PC-3 (cell line): ENCODE results near the gene PLEKHO1. TPM values are rescaled to one million over a fixed set of nuclear protein-coding genes. Genes with fewer than 3 reads are reported as not detected.
"Not testable (repeated sequence)": the region's sequence is repeated elsewhere in the genome, so short reads cannot be mapped to it uniquely, and the experiment has no call there.

Experiments
- ATAC-seq: fragments of 200-7000 bp; cut with Tn5 transposase; 2 replicates; pipeline ENCODE4 v1.9.1; 2020; ENCODE audit warnings: mild to moderate bottlenecking, moderate library complexity
- BruUV-seq: library from RNA; stranded (reverse); fragments of 400-500 nt; replicated peaks from 2 replicates; lab custom pipeline; 2021; lab: Mats Ljungman, UMichigan
- CTCF ChIA-PET: fragments of 300-600 bp; sonication (Branson Sonifier 250); formaldehyde crosslinking; loops from one replicate; lab custom pipeline; 2022; ENCODE audit warnings: antibody characterized with exemption; lab: Charles Lee
- POLR2A ChIA-PET: fragments of 300-600 bp; sonication (Branson Sonifier 250); formaldehyde crosslinking; loops from one replicate; lab custom pipeline; 2022; ENCODE audit warnings: antibody characterized with exemption; ENCODE audit not compliant: unreplicated experiment; lab: Charles Lee
- DNase-seq: peaks from one replicate; pipeline ENCODE4 v3.0.0-alpha.2; 2015
- H2AFZ ChIP-seq: fragments of 300-600 bp; sonication (generic); 2 replicates; pipeline ENCODE4 v1.6.0; 2016; ENCODE audit warnings: antibody characterized with exemption, low read length
- H3F3A ChIP-seq: fragments of 300-600 bp; sonication (generic); one replicate; pipeline ENCODE4 v1.6.0; 2017; ENCODE audit warnings: antibody characterized with exemption, low read length, control low read depth, mild to moderate bottlenecking; ENCODE audit not compliant: unreplicated experiment
- H3K27ac ChIP-seq: fragments of 300-600 bp; sonication (generic); 2 replicates; pipeline ENCODE4 v1.5.1; 2016; ENCODE audit warnings: mild to moderate bottlenecking, low read length
- H3K27me3 ChIP-seq: fragments of 300-600 bp; sonication (generic); 2 replicates; pipeline ENCODE4 v1.6.1; 2016; ENCODE audit warnings: low read length, mixed read lengths
- H3K36me3 ChIP-seq: fragments of 300-600 bp; sonication (generic); 2 replicates; pipeline ENCODE4 v1.6.1; 2016; ENCODE audit warnings: low read depth, mixed run types, low read length, mixed read lengths
- H3K4me1 ChIP-seq: fragments of 300-600 bp; sonication (generic); 2 replicates; pipeline ENCODE4 v1.5.1; 2016; ENCODE audit warnings: low read length; ENCODE audit not compliant: insufficient read depth
- H3K4me2 ChIP-seq: fragments of 300-600 bp; sonication (generic); 2 replicates; pipeline ENCODE4 v1.6.0; 2016; ENCODE audit warnings: low read length
- H3K4me3 ChIP-seq: fragments of 300-600 bp; sonication (generic); 2 replicates; pipeline ENCODE4 v1.5.1; 2016; ENCODE audit warnings: mild to moderate bottlenecking, low read length, mixed read lengths
- H3K79me2 ChIP-seq: fragments of 300-600 bp; sonication (generic); 2 replicates; pipeline ENCODE4 v1.6.1; 2017; ENCODE audit warnings: low read length, mixed read lengths
- H3K9ac ChIP-seq: fragments of 300-600 bp; sonication (generic); 2 replicates; pipeline ENCODE4 v1.6.0; 2016; ENCODE audit warnings: mild to moderate bottlenecking, low read length
- H3K9me2 ChIP-seq: fragments of 300-600 bp; sonication (generic); replicated peaks from 2 replicates; pipeline ENCODE4 v1.6.1; 2016; ENCODE audit warnings: mixed run types, low read length, mixed read lengths
- H3K9me3 ChIP-seq: fragments of 300-600 bp; sonication (generic); 2 replicates; pipeline ENCODE4 v1.6.1; 2016; ENCODE audit warnings: low read length, mixed read lengths
- H4K20me1 ChIP-seq: fragments of 300-600 bp; sonication (generic); 2 replicates; pipeline ENCODE4 v1.6.1; 2016; ENCODE audit warnings: low read length, mixed read lengths
- EZH2 ChIP-seq: fragments of 300-600 bp; sonication (generic); IDR thresholded peaks from one replicate; pipeline ENCODE4 v1.6.1; 2017; ENCODE audit warnings: antibody characterized with exemption, mild to moderate bottlenecking, low read length; ENCODE audit not compliant: unreplicated experiment
- EZH2phosphoT487 ChIP-seq: fragments of 300-600 bp; sonication (generic); IDR thresholded peaks from 2 replicates; pipeline ENCODE4 v1.6.1; 2018; ENCODE audit warnings: mild to moderate bottlenecking, antibody characterized with exemption, low read length, borderline replicate concordance
- intact Hi-C: fragments of 100-400 bp; cut with micrococcal nuclease; formaldehyde crosslinking; loops from 2 replicates; pipeline ENCODE4 v1.9.0; 2023
- total RNA-seq: library from RNA; depleted of rRNA; stranded (reverse); fragments of >200 nt; gene quantifications from 2 replicates; pipeline ENCODE4 v1.2.3, GENCODE V29; 2014; rRNA removed
- TF ChIP-seq, protein P1 (sequence below): fragments of 300-600 bp; sonication (generic); conservative IDR thresholded peaks from 2 replicates; pipeline ENCODE4 v1.5.1; 2017; ENCODE audit warnings: antibody characterized with exemption, low read depth, mild to moderate bottlenecking, low read length

Gene PLEKHO1
- total RNA-seq, 1 experiment from 2014 or later: 13.8 TPM

DNA sequence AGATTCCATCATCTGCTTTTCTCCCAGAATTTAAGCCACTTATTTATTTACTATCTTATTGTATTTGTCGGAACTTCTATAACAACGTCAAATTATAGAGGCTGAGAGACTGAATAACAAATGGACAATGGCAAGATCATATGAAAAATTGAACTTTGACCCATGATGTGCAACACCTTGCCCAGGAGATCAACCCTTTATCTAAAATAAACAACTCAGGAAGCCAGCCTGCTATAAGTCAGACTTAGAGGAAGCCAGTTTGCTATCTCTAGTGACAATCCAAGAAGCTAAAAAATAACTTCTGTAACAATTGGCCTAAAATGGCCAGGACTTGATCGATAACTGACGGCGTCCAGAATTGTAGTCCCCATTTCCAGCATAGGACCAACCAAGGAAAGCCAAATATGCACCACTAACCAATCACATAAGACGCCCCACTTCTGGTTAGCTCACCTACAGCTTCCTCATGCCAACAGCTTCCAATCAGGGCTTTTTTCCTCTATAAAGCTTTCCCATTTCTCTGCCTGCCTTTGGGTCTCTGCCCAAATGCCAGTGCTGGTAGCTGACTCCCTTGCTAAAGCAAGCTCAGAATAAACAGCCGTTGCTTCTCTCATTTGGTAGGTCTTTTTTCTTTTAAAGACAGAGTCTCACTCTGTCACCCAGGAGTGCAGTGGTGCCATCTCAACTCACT, 57.7 kb downstream of the PLEKHO1 start:
- no peaks in the 10 kb centered on the region for H3K79me2 ChIP-seq
- no peak overlapping the region for H3K4me3 ChIP-seq
- no peaks in the 10 kb centered on the region for H3K36me3 ChIP-seq
- no peak overlapping the region for H2AFZ ChIP-seq
- H3K27me3 ChIP-seq: no peaks in the 10 kb centered on the region
- H3K9me3 ChIP-seq: no peaks in the 10 kb centered on the region
- no peak overlapping the region for H3K27ac ChIP-seq
- TF ChIP-seq, protein P1, sequence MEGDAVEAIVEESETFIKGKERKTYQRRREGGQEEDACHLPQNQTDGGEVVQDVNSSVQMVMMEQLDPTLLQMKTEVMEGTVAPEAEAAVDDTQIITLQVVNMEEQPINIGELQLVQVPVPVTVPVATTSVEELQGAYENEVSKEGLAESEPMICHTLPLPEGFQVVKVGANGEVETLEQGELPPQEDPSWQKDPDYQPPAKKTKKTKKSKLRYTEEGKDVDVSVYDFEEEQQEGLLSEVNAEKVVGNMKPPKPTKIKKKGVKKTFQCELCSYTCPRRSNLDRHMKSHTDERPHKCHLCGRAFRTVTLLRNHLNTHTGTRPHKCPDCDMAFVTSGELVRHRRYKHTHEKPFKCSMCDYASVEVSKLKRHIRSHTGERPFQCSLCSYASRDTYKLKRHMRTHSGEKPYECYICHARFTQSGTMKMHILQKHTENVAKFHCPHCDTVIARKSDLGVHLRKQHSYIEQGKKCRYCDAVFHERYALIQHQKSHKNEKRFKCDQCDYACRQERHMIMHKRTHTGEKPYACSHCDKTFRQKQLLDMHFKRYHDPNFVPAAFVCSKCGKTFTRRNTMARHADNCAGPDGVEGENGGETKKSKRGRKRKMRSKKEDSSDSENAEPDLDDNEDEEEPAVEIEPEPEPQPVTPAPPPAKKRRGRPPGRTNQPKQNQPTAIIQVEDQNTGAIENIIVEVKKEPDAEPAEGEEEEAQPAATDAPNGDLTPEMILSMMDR: no peak
- TF ChIP-seq EZH2phosphoT487: no peak
- TF ChIP-seq EZH2: no peak
- ATAC-seq: no peak
- no TSS peak for BruUV-seq
- no peaks in the 10 kb centered on the region for H3K4me1 ChIP-seq
- POLR2A ChIA-PET: no interaction called here
- H3K9me2 ChIP-seq: no peaks in the 10 kb centered on the region
- intact Hi-C loops: no loop called here
- no peaks in the 10 kb centered on the region for H3F3A ChIP-seq
- no peaks in the 10 kb centered on the region for H4K20me1 ChIP-seq
- CTCF ChIA-PET: no interaction called here
- DNase-seq: no peak
- no peak overlapping the region for H3K9ac ChIP-seq
- no peak overlapping the region for H3K4me2 ChIP-seq

DNA sequence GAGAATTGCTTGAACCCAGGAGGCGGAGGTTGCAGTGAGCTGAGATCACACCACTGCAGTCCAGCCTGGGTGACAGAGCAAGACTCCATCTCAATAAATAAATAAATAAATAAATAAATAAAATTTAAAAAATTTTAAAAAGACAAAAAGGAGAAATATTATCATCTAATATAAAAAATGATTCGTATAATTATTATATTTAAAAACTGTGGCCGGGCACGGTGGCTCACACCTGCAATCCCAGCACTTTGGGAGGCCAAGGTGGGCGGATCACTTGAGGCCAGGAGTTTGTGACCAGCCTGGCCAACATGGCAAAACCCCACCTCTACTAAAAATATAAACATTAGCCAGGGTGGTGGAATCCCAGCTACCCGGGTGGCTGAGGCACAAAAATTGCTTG, 58.7 kb downstream of the PLEKHO1 start:
- DNase-seq, ATAC-seq, H3K9ac ChIP-seq, POLR2A ChIA-PET, H3K9me2 ChIP-seq, H3K27ac ChIP-seq, H3K27me3 ChIP-seq, intact Hi-C loops, H3K79me2 ChIP-seq, H2AFZ ChIP-seq, H3F3A ChIP-seq, H3K4me3 ChIP-seq, H4K20me1 ChIP-seq, H3K9me3 ChIP-seq, BruUV-seq, H3K36me3 ChIP-seq, CTCF ChIA-PET, H3K4me2 ChIP-seq, H3K4me1 ChIP-seq: not testable (repeated sequence)

Other genes starting within 250 kb of the PLEKHO1 start
- not detected in 2 replicates for gene SV2A, start 232.1 kb upstream of the PLEKHO1 start, total RNA-seq
- gene SF3B4, start 222.1 kb upstream of the PLEKHO1 start, total RNA-seq: 23.5 and 28.1 TPM in 2 replicates
- gene MTMR11, start 213.0 kb upstream of the PLEKHO1 start, total RNA-seq: 5.1 and 7.0 TPM in 2 replicates
- gene OTUD7B, start 139.2 kb upstream of the PLEKHO1 start, total RNA-seq: 11.5 and 14.6 TPM in 2 replicates
- 39.5 and 47.8 TPM in 2 replicates for gene VPS45, start 82.1 kb upstream of the PLEKHO1 start, total RNA-seq
- 42.0 and 47.4 TPM in 2 replicates for gene ANP32E, start 86.2 kb downstream of the PLEKHO1 start, total RNA-seq
- gene CA14, start 107.9 kb downstream of the PLEKHO1 start, total RNA-seq: not detected in 2 replicates
- 211 and 222 TPM in 2 replicates for gene APH1A, start 119.1 kb downstream of the PLEKHO1 start, total RNA-seq
- 0.98 TPM in 1 of 2 replicates, not detected in the other for gene C1orf54, start 122.9 kb downstream of the PLEKHO1 start, total RNA-seq
- gene CIART, start 132.6 kb downstream of the PLEKHO1 start, total RNA-seq: 19.0 and 27.0 TPM in 2 replicates
- 109 and 124 TPM in 2 replicates for gene MRPS21, start 143.9 kb downstream of the PLEKHO1 start, total RNA-seq
- gene PRPF3, start 171.6 kb downstream of the PLEKHO1 start, total RNA-seq: 73.0 and 73.5 TPM in 2 replicates
- 12.5 and 12.6 TPM in 2 replicates for gene RPRD2, start 214.2 kb downstream of the PLEKHO1 start, total RNA-seq